Glomerular visceral epithelial cell (primary cell): ENCODE measurements around the gene GBP3.
A peak's percentile ranks its signal among the peaks of the same experiment; 100 is the strongest.
"Not testable (repeated sequence)": the region's sequence is repeated elsewhere in the genome, so short reads cannot be mapped to it uniquely, and the experiment has no call there.

Source experiments
- DNase-seq: peaks from one replicate; pipeline ENCODE4 v3.0.0-alpha.2; 2016; ENCODE audit errors: extremely low spot score

Gene GBP3, protein sequence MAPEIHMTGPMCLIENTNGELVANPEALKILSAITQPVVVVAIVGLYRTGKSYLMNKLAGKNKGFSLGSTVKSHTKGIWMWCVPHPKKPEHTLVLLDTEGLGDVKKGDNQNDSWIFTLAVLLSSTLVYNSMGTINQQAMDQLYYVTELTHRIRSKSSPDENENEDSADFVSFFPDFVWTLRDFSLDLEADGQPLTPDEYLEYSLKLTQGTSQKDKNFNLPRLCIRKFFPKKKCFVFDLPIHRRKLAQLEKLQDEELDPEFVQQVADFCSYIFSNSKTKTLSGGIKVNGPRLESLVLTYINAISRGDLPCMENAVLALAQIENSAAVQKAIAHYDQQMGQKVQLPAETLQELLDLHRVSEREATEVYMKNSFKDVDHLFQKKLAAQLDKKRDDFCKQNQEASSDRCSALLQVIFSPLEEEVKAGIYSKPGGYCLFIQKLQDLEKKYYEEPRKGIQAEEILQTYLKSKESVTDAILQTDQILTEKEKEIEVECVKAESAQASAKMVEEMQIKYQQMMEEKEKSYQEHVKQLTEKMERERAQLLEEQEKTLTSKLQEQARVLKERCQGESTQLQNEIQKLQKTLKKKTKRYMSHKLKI

DNA sequence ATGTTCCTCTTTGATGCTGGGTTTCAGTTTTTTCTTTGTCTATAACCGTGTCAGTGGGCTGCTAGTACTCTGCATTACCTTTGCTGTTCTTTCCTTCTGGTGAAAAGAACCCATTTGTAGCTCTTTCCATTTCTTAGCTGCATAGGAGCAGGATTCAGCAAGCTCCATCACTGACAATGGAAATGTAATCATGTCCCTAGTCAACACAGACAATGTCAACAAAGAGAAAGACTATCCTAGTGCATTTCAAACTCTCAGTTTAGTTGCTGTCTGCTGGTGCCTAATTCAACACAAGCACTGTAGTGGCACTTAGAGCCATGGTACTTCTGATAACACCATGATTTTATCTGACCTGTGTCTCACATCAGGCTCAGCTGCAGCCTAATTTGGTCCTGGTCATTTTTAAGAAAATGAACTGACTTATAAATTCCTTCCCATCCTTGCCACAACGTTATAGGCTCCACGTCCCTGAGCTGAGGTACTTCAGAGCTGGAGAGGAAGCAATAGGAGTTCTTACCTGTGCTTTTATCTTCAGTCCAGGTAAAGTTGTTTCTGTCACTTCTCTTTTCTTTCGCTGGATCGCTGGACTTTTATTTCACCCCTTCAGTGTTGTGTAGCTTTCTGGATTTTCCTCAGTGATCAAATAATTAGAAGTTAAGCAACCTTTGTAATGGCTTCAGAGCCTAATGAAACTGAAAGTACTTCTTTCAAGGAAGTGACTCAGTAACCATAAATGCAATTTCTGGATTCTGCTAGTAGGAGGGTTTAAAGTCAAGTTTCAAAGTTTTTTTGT is at the start of gene GBP3:
TSS of gene GBP3 (minus strand) at position 700 of the 793 bp plus-strand sequence. CDS start 2,145 bp downstream, outside the sequence.
- peak; percentile 48 for DNase-seq

- no peak for DNase-seq
Observed at GRCh38 chr1:89070509-89070908, 47.8 kb upstream of the GBP3 start.

DNA sequence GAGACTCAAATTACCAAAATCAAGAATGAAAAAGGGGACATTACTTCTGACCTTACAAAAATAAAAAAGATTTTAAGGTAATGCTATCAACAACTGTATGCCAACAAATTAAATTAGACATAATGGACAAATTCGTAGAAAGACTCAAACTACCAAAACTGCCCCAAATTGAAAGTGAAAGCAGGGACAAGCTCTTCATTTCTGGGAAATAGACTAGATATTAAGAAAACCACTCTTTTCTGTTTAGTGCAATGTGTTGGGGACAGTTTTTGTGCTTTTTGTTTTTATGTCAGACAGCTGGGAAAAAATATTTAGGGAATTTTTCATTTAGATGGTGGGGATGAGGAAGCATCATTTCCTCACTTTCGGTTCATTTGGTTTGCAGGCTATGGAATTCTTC is 47.3 kb upstream of the GBP3 start:
- DNase-seq = no peak

GRCh38 chr1:89068291-89068690 is 45.6 kb upstream of the GBP3 start:
- DNase-seq = peak; percentile 55

GRCh38 chr1:89065079-89065868 is 42.6 kb upstream of the GBP3 start, which contains the start of gene GBP1:
GBP1 (minus strand) TSS chr1:89065208; CDS start chr1:89063234, 1,974 bp downstream.
- peak; percentile 57 for DNase-seq

- no peak for DNase-seq
Observed at GRCh38 chr1:89064632-89065031, 42.0 kb upstream of the GBP3 start.

- DNase-seq = no peak
Observed at GRCh38 chr1:89063094-89063493, 40.4 kb upstream of the GBP3 start.

GRCh38 chr1:89060091-89060490 is 37.4 kb upstream of the GBP3 start:
- peak; percentile 12 for DNase-seq

DNA sequence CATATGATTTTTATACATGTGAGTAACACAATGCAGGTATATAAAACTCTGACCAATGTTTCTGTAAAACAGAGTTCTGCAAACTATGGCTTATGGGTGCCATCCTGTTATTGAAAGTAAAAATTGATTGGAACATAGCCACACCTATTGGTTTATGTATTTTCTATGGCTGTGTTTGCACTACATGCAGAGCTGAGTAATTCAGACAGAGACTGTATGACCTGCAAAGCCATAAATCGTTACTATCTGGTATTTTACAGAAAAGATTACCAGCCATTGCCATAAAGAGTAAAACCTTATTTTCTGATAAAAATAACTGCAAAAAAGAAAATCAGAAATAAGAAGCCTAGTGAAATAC is 29.3 kb upstream of the GBP3 start:
- DNase-seq = no peak

DNA sequence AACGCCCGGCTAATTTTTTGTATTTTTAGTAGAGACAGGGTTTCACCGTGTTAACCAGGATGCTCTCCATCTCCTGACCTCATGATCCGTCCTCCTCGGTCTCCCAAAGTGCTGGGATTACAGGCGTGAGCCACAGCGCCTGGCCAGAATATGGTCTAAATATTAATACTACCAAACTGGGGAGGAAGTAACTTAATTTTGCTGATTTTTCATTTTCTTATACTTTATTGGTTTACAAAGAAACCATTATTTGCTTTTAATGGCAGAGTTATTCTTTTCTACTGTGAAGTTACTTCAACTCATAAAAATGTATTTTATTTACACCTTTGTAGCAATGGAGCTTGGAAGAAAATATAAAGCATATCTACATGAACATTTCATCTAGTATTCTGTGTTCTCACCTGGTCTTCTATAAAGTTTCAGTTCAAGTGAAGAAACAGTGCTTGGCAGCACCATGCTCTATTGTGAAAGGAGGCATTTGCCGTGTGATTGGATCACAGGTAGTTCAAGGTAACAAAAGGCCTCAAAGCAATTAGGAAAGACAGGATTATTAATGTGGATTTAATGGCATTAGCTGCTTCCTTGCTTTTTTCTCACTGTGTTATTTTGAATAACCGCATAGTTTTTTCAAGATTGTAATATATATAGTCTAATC is 28.8 kb upstream of the GBP3 start:
- DNase-seq = no peak

- no peak for DNase-seq
Observed at GRCh38 chr1:89050649-89051033, 28.0 kb upstream of the GBP3 start.

GRCh38 chr1:89049901-89050648 is 27.4 kb upstream of the GBP3 start:
- DNase-seq = not testable (repeated sequence)

DNA sequence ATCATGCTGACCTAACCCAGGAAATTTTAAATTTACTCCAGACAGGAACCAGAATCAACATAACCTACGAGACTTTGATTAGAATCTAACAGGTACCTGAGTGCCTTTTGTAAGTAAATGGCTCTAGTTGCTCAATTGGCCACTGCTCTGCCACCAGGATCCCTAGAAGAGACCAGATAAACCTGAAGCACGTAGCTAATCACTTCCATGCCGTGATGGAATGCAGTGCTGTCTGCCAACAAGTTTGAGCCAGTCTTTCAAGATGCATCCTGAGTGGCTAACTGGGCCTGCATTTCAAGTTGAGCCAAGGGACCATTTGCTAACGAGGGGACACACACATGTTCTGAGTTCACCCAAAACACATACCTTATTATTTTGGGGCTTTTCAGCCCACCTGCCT is 26.5 kb upstream of the GBP3 start:
- DNase-seq = not testable (repeated sequence)

- DNase-seq = peak; percentile 16
Observed at GRCh38 chr1:89047734-89048133, 25.1 kb upstream of the GBP3 start.

DNA sequence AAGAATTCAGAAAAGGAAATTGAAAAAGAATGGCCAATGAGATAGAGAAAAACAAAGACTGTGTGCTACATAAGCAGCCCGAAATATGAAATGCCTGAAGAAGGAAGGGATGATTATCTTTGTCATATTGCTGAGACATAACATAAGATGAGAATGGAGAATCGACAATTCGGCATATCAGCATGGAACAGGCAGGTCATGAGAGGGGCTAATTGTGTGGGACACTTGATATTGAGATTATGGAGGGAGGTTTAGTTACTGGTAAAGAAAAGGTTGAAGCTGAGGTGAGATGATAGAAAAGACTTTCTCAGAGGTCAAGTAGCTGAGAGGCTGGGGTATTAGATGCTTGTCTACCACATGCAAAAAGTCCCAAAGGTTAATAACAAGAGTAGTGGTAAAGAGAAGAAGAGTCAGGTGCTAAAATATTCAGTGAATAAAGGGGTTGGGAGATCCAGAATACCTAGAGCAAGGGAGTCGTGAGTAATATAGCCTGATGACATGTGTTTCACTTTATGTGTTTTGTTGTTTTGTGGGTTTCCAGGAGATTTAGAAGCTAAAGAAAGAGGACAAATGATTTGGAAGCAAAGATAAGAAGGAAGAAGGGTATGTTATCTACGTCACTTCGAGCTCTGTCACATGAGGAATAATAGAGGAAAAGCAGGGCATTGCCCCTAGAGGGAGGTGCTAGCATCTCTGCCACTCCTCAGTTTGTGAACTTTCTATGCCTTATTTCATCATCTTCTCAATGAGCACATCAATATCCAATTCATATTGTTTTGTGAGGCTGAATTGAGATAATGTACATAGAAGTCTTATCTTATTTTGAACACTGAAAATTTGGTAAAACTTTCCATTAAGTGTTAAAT is 23.9 kb upstream of the GBP3 start:
- DNase-seq = not testable (repeated sequence)

GRCh38 chr1:89044970-89045721 is 22.5 kb upstream of the GBP3 start:
- no peak for DNase-seq

DNA sequence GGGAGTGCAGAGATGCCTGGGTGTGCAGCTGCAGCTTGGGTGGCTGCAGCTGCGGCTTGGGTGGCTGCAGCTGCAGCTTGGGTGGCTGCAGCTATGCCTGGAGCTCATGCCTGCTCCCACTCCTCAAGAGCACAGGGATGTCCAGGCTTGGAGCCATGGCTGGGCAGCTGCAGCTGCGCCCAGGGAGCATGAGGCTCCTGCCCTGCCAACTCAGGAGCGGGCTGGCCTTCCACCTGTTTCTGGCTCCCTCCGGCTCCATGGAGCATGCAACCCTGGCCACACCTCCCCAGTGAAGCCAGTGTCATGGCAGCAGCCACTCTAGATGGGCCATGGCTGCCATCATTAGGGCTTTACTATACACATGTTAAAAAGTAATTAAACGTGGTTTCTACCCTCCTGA is 21.3 kb upstream of the GBP3 start:
- DNase-seq = no peak

DNA sequence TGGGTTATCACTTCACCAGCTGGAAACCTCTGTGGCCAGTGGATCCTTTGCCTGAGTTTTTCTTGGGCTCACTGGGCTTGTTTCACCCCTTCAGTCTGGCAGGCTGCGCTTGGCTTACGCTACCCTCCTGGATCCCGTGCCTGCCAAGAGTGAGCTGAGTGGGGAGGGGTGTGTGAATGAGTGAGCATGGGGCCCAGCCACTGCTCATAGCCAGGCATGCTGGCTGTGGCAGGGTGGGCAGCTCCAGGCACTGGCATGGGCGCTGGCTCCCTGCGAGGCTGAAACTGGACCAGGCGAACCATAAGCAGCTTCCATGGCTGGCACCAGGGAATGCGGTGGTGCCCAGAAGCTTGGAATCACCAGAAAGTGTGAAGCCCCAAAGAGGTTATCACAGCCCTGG is 19.8 kb upstream of the GBP3 start:
- no peak for DNase-seq

GRCh38 chr1:89041721-89042120 is 19.1 kb upstream of the GBP3 start:
- DNase-seq = no peak
